Pancreas (tissue), 10 donors: ENCODE data around the gene ATP13A3. TPM values are rescaled to one million over a fixed set of nuclear protein-coding genes. Genes with fewer than 3 reads are reported as not detected.

Experiments
- ATAC-seq, 4 donors: fragments of 200-7000 bp; cut with Tn5 transposase; one replicate each; pipeline versions ENCODE4 v1.8.0 to v1.9.1; 2020; ENCODE audit warnings: mild to moderate bottlenecking in 4 of 4, moderate library complexity in 4 of 4
- DNase-seq, 6 donors: peaks; one replicate each; pipeline ENCODE4 v3.0.0-alpha.2; 2020
- FAIRE-seq: peaks from 2 replicates; lab custom pipeline; 2012; peaks lifted over from hg19 to GRCh38; lab: Jason Lieb, UNC
- H3K27ac ChIP-seq, 4 donors: fragments of 200-600 bp; sonication (generic); 1 replicate in 3 of 4; 2 replicates in 1 of 4; pipeline versions ENCODE4 v1.5.0 to v1.8.0; 2020
- H3K27me3 ChIP-seq, 4 donors: fragments of 200-600 bp; one replicate each; pipeline ENCODE4 v1.8.0; 2021
- H3K36me3 ChIP-seq, 3 donors: fragments of 200-600 bp; sonication (generic) in 1 of 3; one replicate each; pipeline versions ENCODE4 v1.5.0 to v1.8.0; 2020 to 2021
- H3K4me1 ChIP-seq, 3 donors: fragments of 200-600 bp; one replicate each; pipeline ENCODE4 v1.8.0; 2021
- H3K4me3 ChIP-seq, 4 donors: fragments of 200-600 bp; sonication (generic) in 2 of 4; one replicate each; pipeline versions ENCODE4 v1.5.0 to v1.8.0; 2020 to 2021
- H3K9me3 ChIP-seq, 4 donors: fragments of 200-600 bp; one replicate each; pipeline ENCODE4 v1.8.0; 2021
- CTCF ChIP-seq, 4 donors: fragments of 200-600 bp; sonication (generic) in 3 of 4; IDR thresholded peaks; one replicate each; pipeline versions ENCODE4 v1.5.0 to v1.8.0; 2021; ENCODE audit warnings: antibody characterized with exemption in 4 of 4
- WGBS, 2 donors: extraction: QIAGEN DNeasy Blood & Tissue Kit; methylation state at CpG; one replicate each; pipeline ENCODE4 v1.1.7; 2013; 5-methylcytosine and 5-hydroxymethylcytosine counted together
- intact Hi-C, 3 donors: fragments of 100-400 bp; cut with DNase I; formaldehyde crosslinking; loops; one replicate each; pipeline versions ENCODE4 v1.11.1 to v1.14.2; 2022
- polyA plus RNA-seq, 2 donors: library from polyadenylated mRNA; stranded (reverse); fragments of 200-250 nt; gene quantifications; one replicate each; pipeline ENCODE4 v1.2.3, GENCODE V29; 2013
- total RNA-seq, 6 donors: library from RNA; stranded (reverse); fragmentation: NEBNext Ultra II Directional in 4 of 6; extraction: Animal tissue kit (Norgen Biotek cat#: 25700) in 4 of 6; gene quantifications; one replicate each; pipeline versions ENCODE4 v1.2.1 to v1.2.4, GENCODE V29; 2021 to 2023
- donor health status: healthy with polysubstance abuse.
- donor health status: DM: no; HTN: no; CAD: no; lungs with moderate emphysema.
- donor health status: DM: no; HTN: no; CAD: no.
- donor health status: control.
- donor health status: control.
- donor health status: Bipolar disorder and iron deficiency.
- donor health status: DM: yes; HTN: yes; CAD: no.
- donor health status: DM: no; HTN: no; CAD: no.
- donor health status: DM: no; HTN: no; CAD: no.
- donor health status: DM: yes; HTN: yes; CAD: no.

The ATP13A3 gene
- total and polyA plus RNA-seq, 8 donors: 9.3 to 66.6 (median 24.7) TPM

GRCh38 chr3:194405766-194406165 is 81.0 kb downstream of the ATP13A3 start:
- WGBS, 2 donors: 93 to 96% methylated on average over 2 of the region's 2 CpGs
- H3K36me3 ChIP-seq: no peaks in the 10 kb centered on the region
- intact Hi-C loops: loop anchor here in 1 of 3 donors (5.0 kb wide), 1 partner anchor 73 kb away; no protein-coding TSS in a partner anchor

GRCh38 chr3:194404365-194405140 is 82.2 kb downstream of the ATP13A3 start:
- Histone ChIP-seq H3K4me3 (no peak overlapping the region), H3K4me1 (peaks cover 0 to 6% (median 0%) of the 10 kb centered on the region in 3 donors), H3K36me3 (no peaks in the 10 kb centered on the region), H3K27ac (peak overlapping the region in 1 of 4 donors; percentile 9), H3K9me3 (no peaks in the 10 kb centered on the region), H3K27me3 (no peaks in the 10 kb centered on the region)
- intact Hi-C loops: loop anchor here in 1 of 3 donors (5.0 kb wide), 1 partner anchor 72 kb away; no protein-coding TSS in a partner anchor
- DNase-seq: peak in 1 of 6 donors; percentile 31
- WGBS, 2 donors: 27 to 31% methylated on average over 10 of the region's 10 CpGs
- ATAC-seq: peak; percentile 61 to 78 (median 74)
- TF ChIP-seq CTCF (IDR thresholded peaks at IDR 0.05): peak in 3 of 4 donors; percentile 36 to 57 (median 57)
- FAIRE-seq: peak; percentile 93

More at GRCh38 chr3:194405766-194406165, 81.0 kb downstream of the ATP13A3 start:
- Histone ChIP-seq H3K27ac (no peak overlapping the region), H3K4me3 (no peak overlapping the region), H3K9me3 (no peaks in the 10 kb centered on the region), H3K4me1 (peaks cover 0 to 6% (median 0%) of the 10 kb centered on the region in 3 donors), H3K27me3 (no peaks in the 10 kb centered on the region)
- DNase-seq: no peak
- FAIRE-seq: no peak
- TF ChIP-seq CTCF (IDR thresholded peaks at IDR 0.05): no peak
- no peak for ATAC-seq

GRCh38 chr3:194401868-194402329 is 84.9 kb downstream of the ATP13A3 start:
- FAIRE-seq (no peak), ATAC-seq (no peak), DNase-seq (no peak)
- 81 to 86% methylated on average over 8 of the region's 8 CpGs for WGBS, 2 donors
- Histone ChIP-seq H3K9me3 (no peaks in the 10 kb centered on the region), H3K27ac (no peak overlapping the region), H3K36me3 (no peaks in the 10 kb centered on the region), H3K27me3 (peaks cover 0 to 5% (median 0%) of the 10 kb centered on the region in 4 donors), H3K4me1 (peaks cover 0 to 15% (median 0%) of the 10 kb centered on the region in 3 donors), H3K4me3 (no peak overlapping the region)
- no peak for TF ChIP-seq CTCF (IDR thresholded peaks at IDR 0.05)
- intact Hi-C loops: no loop called here

- peaks cover 0 to 6% (median 0%) of the 10 kb centered on the region in 4 donors for H3K27me3 ChIP-seq
- H3K27ac ChIP-seq: no peak overlapping the region
- FAIRE-seq: no peak
- DNase-seq: no peak
- no peak for ATAC-seq
- H3K4me1 ChIP-seq: peaks cover 0 to 15% (median 0%) of the 10 kb centered on the region in 3 donors
- H3K4me3 ChIP-seq: no peak overlapping the region
- 76 to 77% methylated on average over 9 of the region's 9 CpGs for WGBS, 2 donors
- TF ChIP-seq CTCF (IDR thresholded peaks at IDR 0.05): no peak
- intact Hi-C loops: no loop called here
- no peaks in the 10 kb centered on the region for H3K36me3 ChIP-seq
- no peaks in the 10 kb centered on the region for H3K9me3 ChIP-seq
Measured at GRCh38 chr3:194401346-194401745, 85.5 kb downstream of the ATP13A3 start.
